Vagina (tissue), 2 donors: ENCODE results near the gene BCAS4. TPM values are rescaled to one million over a fixed set of nuclear protein-coding genes. Genes with fewer than 3 reads are reported as not detected.

Experiments used
- DNase-seq, 2 donors: peaks; one replicate each; pipeline ENCODE4 v3.0.0-alpha.2; 2017; ENCODE audit errors: extremely low spot score in 2 of 2
- H3K27ac ChIP-seq: fragments of 200-600 bp; sonication (generic); one replicate; pipeline ENCODE4 v1.5.1; 2019
- H3K27me3 ChIP-seq: fragments of 200-600 bp; sonication (generic); one replicate; pipeline ENCODE4 v1.5.1; 2019
- H3K36me3 ChIP-seq, 2 donors: fragments of 200-600 bp; sonication (generic); one replicate each; pipeline ENCODE4 v1.5.1; 2017 to 2019
- H3K4me1 ChIP-seq: fragments of 200-600 bp; sonication (generic); one replicate; pipeline ENCODE4 v1.5.1; 2019
- H3K4me3 ChIP-seq, 2 donors: fragments of 200-600 bp; sonication (generic); 1 replicate in 1 of 2; 2 replicates in 1 of 2; pipeline ENCODE4 v1.5.1; 2016 to 2019
- H3K9me3 ChIP-seq: fragments of 200-600 bp; sonication (generic); one replicate; pipeline ENCODE4 v1.5.1; 2019
- POLR2A ChIP-seq, 2 donors: fragments of 450-650 bp; IDR thresholded peaks; one replicate each; pipeline ENCODE4 v1.6.1; 2017; ENCODE audit warnings: antibody characterized with exemption in 2 of 2, mild to moderate bottlenecking in 2 of 2, moderate library complexity in 2 of 2
- POLR2AphosphoS5 ChIP-seq, 2 donors: sonication (generic); formaldehyde crosslinking; IDR thresholded peaks; one replicate each; pipeline ENCODE4 v1.9.0; 2017; ENCODE audit warnings: antibody characterized with exemption in 2 of 2, mild to moderate bottlenecking in 2 of 2, low read depth in 1 of 2; ENCODE audit not compliant: insufficient read depth in 1 of 2
- intact Hi-C: fragments of 100-400 bp; cut with DNase I; formaldehyde crosslinking; loops from one replicate; pipeline ENCODE4 v1.15.1; 2023
- total RNA-seq: library from RNA; depleted of rRNA; stranded (reverse); fragments of >200 nt; gene quantifications from one replicate; pipeline ENCODE4 v1.2.3, GENCODE V29; 2016
- TF ChIP-seq, protein P1 (sequence below), 3 experiments: fragments of 450-650 bp in 2 of 3; fragments of 200-600 bp in 1 of 3; sonication (generic) in 1 of 3; IDR thresholded peaks; one replicate each; pipeline ENCODE4 v1.5.1; 2017 to 2019; ENCODE audit warnings: antibody characterized with exemption in 3 of 3, mild to moderate bottlenecking in 2 of 3, moderate library complexity in 2 of 3

The BCAS4 gene
- total RNA-seq, 1 donor from 2014 or later, result 1.7 TPM

DNA sequence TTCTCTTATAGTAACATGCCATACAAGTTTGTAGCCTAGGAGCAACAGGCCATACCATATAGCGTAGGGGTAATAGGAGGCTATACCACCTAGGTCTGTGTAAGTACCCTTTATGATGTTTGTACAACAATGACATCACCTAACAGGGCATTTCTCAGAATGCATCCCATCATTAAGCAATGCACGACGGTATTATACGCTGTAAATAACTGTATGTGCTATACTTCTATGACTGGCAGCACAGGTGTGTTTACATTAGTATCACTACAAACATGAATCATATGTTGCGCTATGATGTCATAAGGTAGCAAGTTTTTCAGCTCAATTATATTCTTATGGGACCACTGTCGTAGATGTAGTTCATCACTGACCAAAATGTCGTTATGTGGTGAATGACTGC lies 105.4 kb downstream of the BCAS4 start:
- TF ChIP-seq POLR2A (IDR thresholded peaks at IDR 0.05), result no peak
- no peak for TF ChIP-seq POLR2AphosphoS5 (IDR thresholded peaks at IDR 0.05; ENCODE audit: insufficient read depth in 1 of 2, low read depth in 1 of 2)
- TF ChIP-seq, protein P1, sequence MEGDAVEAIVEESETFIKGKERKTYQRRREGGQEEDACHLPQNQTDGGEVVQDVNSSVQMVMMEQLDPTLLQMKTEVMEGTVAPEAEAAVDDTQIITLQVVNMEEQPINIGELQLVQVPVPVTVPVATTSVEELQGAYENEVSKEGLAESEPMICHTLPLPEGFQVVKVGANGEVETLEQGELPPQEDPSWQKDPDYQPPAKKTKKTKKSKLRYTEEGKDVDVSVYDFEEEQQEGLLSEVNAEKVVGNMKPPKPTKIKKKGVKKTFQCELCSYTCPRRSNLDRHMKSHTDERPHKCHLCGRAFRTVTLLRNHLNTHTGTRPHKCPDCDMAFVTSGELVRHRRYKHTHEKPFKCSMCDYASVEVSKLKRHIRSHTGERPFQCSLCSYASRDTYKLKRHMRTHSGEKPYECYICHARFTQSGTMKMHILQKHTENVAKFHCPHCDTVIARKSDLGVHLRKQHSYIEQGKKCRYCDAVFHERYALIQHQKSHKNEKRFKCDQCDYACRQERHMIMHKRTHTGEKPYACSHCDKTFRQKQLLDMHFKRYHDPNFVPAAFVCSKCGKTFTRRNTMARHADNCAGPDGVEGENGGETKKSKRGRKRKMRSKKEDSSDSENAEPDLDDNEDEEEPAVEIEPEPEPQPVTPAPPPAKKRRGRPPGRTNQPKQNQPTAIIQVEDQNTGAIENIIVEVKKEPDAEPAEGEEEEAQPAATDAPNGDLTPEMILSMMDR (IDR thresholded peaks at IDR 0.05), result no peak
- peaks cover 0 to 20% of the 10 kb centered on the region in 2 donors for H3K36me3 ChIP-seq
- peaks cover 24% of the 10 kb centered on the region for H3K4me1 ChIP-seq
- DNase-seq, result no peak
- H3K4me3 ChIP-seq, result no peak overlapping the region
- H3K9me3 ChIP-seq, result no peaks in the 10 kb centered on the region
- no peaks in the 10 kb centered on the region for H3K27me3 ChIP-seq
- H3K27ac ChIP-seq, result no peak overlapping the region
- intact Hi-C loops, result no loop called here

DNA sequence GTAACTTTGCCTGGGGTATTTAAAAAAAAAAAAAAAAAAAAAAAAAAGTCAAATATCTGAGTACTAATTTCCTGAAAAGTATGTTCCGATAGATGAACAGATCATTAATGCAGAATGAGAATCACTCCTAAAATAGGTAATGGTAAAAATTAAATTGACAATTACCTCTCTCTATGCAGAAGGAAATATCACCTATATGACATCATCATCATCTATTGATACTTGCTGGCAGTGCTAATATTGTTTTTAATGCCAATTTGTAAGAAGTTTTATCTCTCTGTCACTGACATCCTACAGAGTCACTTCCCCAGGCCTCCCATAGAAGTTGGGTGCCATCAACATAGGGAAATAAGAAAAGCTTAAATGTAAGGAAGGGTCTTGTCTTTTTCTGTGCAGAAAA lies 106.4 kb downstream of the BCAS4 start:
- H3K27ac ChIP-seq, result no peak overlapping the region
- no peak overlapping the region for H3K4me3 ChIP-seq
- no peak for TF ChIP-seq POLR2AphosphoS5 (IDR thresholded peaks at IDR 0.05; ENCODE audit: insufficient read depth in 1 of 2, low read depth in 1 of 2)
- no peak for TF ChIP-seq POLR2A (IDR thresholded peaks at IDR 0.05)
- TF ChIP-seq, protein P1 (IDR thresholded peaks at IDR 0.05), result no peak
- intact Hi-C loops, result no loop called here
- H3K4me1 ChIP-seq, result peaks cover 35% of the 10 kb centered on the region
- DNase-seq, result no peak
- peaks cover 0 to 20% of the 10 kb centered on the region in 2 donors for H3K36me3 ChIP-seq
- no peaks in the 10 kb centered on the region for H3K9me3 ChIP-seq
- H3K27me3 ChIP-seq, result no peaks in the 10 kb centered on the region

DNA sequence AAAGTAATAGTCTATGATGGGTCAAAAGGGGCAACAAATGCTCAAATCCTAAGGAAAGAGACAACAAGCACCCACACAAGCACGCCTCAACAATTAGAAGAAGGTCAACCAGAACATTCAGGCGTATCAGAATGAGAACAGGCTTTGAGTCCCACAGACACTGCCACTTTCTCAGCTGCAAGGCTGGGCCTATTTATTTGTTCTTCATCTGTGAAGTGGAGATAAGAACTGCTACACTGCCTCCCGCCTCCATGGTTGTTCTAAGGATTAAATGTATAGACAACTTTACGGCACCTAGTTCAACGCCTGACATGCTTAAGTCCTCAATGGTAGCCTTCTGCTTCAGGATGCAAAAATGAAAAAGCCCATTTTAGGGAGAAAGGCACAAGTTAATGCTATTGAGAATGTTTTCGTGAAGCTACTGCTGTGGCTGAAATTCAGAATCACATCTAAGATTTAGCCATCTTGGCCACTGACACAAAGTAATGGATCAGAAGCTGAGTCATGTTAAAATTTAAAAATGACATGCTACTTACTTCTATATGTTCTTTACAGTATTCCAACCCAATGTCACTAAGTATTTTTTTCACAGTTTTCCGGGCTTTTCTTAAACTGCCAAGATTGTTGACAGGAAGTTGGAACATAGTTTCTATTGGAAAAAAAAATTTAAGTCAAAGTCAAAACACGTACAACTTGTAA lies 108.6 kb downstream of the BCAS4 start:
- TF ChIP-seq POLR2A (IDR thresholded peaks at IDR 0.05), result no peak
- TF ChIP-seq, protein P1 (IDR thresholded peaks at IDR 0.05), result no peak
- no peak for TF ChIP-seq POLR2AphosphoS5 (IDR thresholded peaks at IDR 0.05; ENCODE audit: insufficient read depth in 1 of 2, low read depth in 1 of 2)
- H3K27ac ChIP-seq, result no peak overlapping the region
- intact Hi-C loops, result no loop called here
- H3K4me1 ChIP-seq, result peaks cover 44% of the 10 kb centered on the region
- DNase-seq, result no peak
- H3K36me3 ChIP-seq, result peaks cover 0 to 20% of the 10 kb centered on the region in 2 donors
- no peaks in the 10 kb centered on the region for H3K27me3 ChIP-seq
- H3K4me3 ChIP-seq, result no peak overlapping the region
- no peaks in the 10 kb centered on the region for H3K9me3 ChIP-seq

DNA sequence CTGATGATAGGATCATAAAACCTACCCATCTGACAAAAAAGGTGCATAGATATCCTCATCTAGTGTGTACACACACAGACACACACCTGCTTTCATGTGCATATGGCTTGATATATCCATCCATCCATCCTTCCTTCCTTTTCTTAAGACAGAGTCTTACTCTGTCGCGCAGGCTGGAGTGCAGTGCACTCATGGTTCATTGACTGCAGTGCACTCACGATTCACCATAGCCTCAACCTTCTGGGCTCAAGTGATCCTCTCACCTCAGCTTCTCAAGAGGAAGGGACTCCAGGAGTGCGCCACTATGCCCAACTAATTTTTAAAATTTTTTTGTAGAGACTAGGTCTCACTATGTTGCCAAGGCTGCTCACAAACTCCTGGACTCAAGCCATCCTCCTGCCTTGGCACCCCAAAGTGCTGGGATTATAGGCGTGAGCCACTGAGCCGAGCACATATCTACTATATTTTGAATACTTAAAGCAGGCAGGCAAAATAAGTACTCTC lies 109.3 kb downstream of the BCAS4 start:
- intact Hi-C loops, result no loop called here
- Histone ChIP-seq H3K36me3 (peaks cover 0 to 20% of the 10 kb centered on the region in 2 donors), H3K27ac (no peak overlapping the region), H3K9me3 (no peaks in the 10 kb centered on the region), H3K27me3 (no peaks in the 10 kb centered on the region), H3K4me1 (peaks cover 47% of the 10 kb centered on the region), H3K4me3 (no peak overlapping the region)
- DNase-seq, result no peak
- TF ChIP-seq, protein P1 (IDR thresholded peaks at IDR 0.05), result no peak
- TF ChIP-seq POLR2AphosphoS5 (IDR thresholded peaks at IDR 0.05; ENCODE audit: insufficient read depth in 1 of 2, low read depth in 1 of 2) (no peak), POLR2A (IDR thresholded peaks at IDR 0.05) (no peak)

DNA sequence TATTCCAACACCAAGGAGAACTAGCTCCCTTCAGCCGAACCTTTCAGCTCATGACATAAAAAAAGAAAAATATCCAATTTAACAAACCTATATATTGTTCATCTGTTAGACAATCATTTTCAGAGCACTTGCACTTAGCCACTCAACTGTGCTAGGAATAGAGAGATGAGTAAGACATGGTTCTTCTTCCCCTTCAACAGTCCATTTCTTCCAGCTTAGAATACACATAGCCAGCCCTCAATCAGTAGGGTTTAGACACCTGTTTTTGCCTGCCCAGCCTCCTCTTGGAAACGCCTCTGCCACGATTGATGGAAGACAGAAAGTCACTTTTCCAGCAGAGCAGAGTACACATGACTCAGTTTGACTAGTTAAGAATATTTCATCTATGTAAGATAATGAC lies 114.6 kb downstream of the BCAS4 start:
- no peaks in the 10 kb centered on the region for H3K9me3 ChIP-seq
- no peak overlapping the region for H3K4me3 ChIP-seq
- TF ChIP-seq POLR2A (IDR thresholded peaks at IDR 0.05), result no peak
- TF ChIP-seq, protein P1 (IDR thresholded peaks at IDR 0.05), result no peak
- TF ChIP-seq POLR2AphosphoS5 (IDR thresholded peaks at IDR 0.05; ENCODE audit: insufficient read depth in 1 of 2, low read depth in 1 of 2), result no peak
- H3K4me1 ChIP-seq, result peaks cover 77% of the 10 kb centered on the region
- no peaks in the 10 kb centered on the region for H3K27me3 ChIP-seq
- no peaks in the 10 kb centered on the region for H3K36me3 ChIP-seq
- H3K27ac ChIP-seq, result no peak overlapping the region
- DNase-seq, result no peak
- intact Hi-C loops, result no loop called here
